Measurements from ENCODE around the gene IFNA4. TPM values are rescaled to one million over a fixed set of nuclear protein-coding genes. Genes with fewer than 3 reads are reported as not detected.
"Not testable (repeated sequence)": the region's sequence is repeated elsewhere in the genome, so short reads cannot be mapped to it uniquely, and the experiment has no call there.

The IFNA4 gene
- total RNA-seq, 1 donor from 2014 or later: not detected

GRCh38 chr9:21174671-21175070 is 12.7 kb downstream of the IFNA4 start:
- intact Hi-C loops (cut with DNase I): no loop called here
- no peak for DNase-seq (ENCODE audit: missing footprints)
- no peak for ATAC-seq

- intact Hi-C loops (cut with DNase I): no loop called here
- DNase-seq (ENCODE audit: missing footprints) (no peak), ATAC-seq (no peak)
Observed at GRCh38 chr9:21172156-21172555, 15.2 kb downstream of the IFNA4 start.

- DNase-seq (ENCODE audit: missing footprints) (no peak), ATAC-seq (no peak)
- intact Hi-C loops (cut with DNase I): no loop called here
Observed at GRCh38 chr9:21171351-21171750, 16.0 kb downstream of the IFNA4 start.

- DNase-seq (ENCODE audit: missing footprints); ATAC-seq; intact Hi-C loops (cut with DNase I): not testable (repeated sequence)
Observed at GRCh38 chr9:21166560-21166959, 20.8 kb downstream of the IFNA4 start, which contains the start of gene IFNA21. IFNA21 (minus strand) TSS chr9:21166660; CDS start chr9:21166612, 48 bp downstream.

GRCh38 chr9:21165516-21165915 is 21.9 kb downstream of the IFNA4 start:
- DNase-seq (ENCODE audit: missing footprints) (no peak), ATAC-seq (no peak)
- intact Hi-C loops (cut with DNase I): no loop called here

GRCh38 chr9:21160178-21160577 is 27.2 kb downstream of the IFNA4 start:
- ATAC-seq (no peak), DNase-seq (ENCODE audit: missing footprints) (no peak)
- intact Hi-C loops (cut with DNase I): no loop called here

GRCh38 chr9:21155501-21155900 is 31.9 kb downstream of the IFNA4 start:
- intact Hi-C loops (cut with DNase I): no loop called here
- ATAC-seq: no peak
- DNase-seq (ENCODE audit: missing footprints): no peak

GRCh38 chr9:21154018-21154608 is 33.3 kb downstream of the IFNA4 start:
- DNase-seq (ENCODE audit: missing footprints): peak; percentile 54
- no peak for ATAC-seq
- intact Hi-C loops (cut with DNase I): no loop called here

- ATAC-seq (no peak), DNase-seq (ENCODE audit: missing footprints) (no peak)
- intact Hi-C loops (cut with DNase I): no loop called here
Observed at GRCh38 chr9:21153336-21154017, 33.9 kb downstream of the IFNA4 start.

GRCh38 chr9:21144603-21145002 is 42.8 kb downstream of the IFNA4 start:
- ATAC-seq: no peak
- DNase-seq (ENCODE audit: missing footprints): no peak
- intact Hi-C loops (cut with DNase I): no loop called here

- ATAC-seq (no peak), DNase-seq (ENCODE audit: missing footprints) (no peak)
- intact Hi-C loops (cut with DNase I): no loop called here
Observed at GRCh38 chr9:21141427-21141882, 45.9 kb downstream of the IFNA4 start, which contains the start of gene IFNW1. IFNW1 (minus strand) TSS chr9:21141832; CDS start chr9:21141570, 262 bp downstream.

- intact Hi-C loops (cut with DNase I): no loop called here
- ATAC-seq: no peak
- DNase-seq (ENCODE audit: missing footprints): no peak
Observed at GRCh38 chr9:21137020-21137419, 50.4 kb downstream of the IFNA4 start.

Other genes starting within 250 kb of the IFNA4 start
- 1.1 TPM for gene HACD4, start 155.9 kb downstream of the IFNA4 start, total RNA-seq
- gene IFNB1, start 109.6 kb downstream of the IFNA4 start, total RNA-seq: not detected
- gene IFNW1, start 45.8 kb downstream of the IFNA4 start, total RNA-seq: not detected
- not detected for gene IFNA21, start 20.9 kb downstream of the IFNA4 start, total RNA-seq
- not detected for gene IFNA7, start 14.6 kb upstream of the IFNA4 start, total RNA-seq
- not detected for gene IFNA10, start 19.6 kb upstream of the IFNA4 start, total RNA-seq
- not detected for gene IFNA16, start 29.7 kb upstream of the IFNA4 start, total RNA-seq
- gene IFNA17, start 40.6 kb upstream of the IFNA4 start, total RNA-seq: not detected
- gene IFNA14, start 52.4 kb upstream of the IFNA4 start, total RNA-seq: not detected
- gene IFNA5, start 117.7 kb upstream of the IFNA4 start, total RNA-seq: not detected
- gene KLHL9, start 147.8 kb upstream of the IFNA4 start, total RNA-seq: 12.2 TPM
- not detected for gene IFNA6, start 163.3 kb upstream of the IFNA4 start, total RNA-seq
- not detected for gene IFNA13, start 180.5 kb upstream of the IFNA4 start, total RNA-seq
- gene IFNA2, start 197.8 kb upstream of the IFNA4 start, total RNA-seq: not detected
- gene IFNA8, start 221.5 kb upstream of the IFNA4 start, total RNA-seq: not detected

All from Right ventricle myocardium inferior (tissue), 1 donor.